GM12864 (cell line): ENCODE data around the gene TDRD7.
"Not testable (repeated sequence)": the region's sequence is repeated elsewhere in the genome, so short reads cannot be mapped to it uniquely, and the experiment has no call there.

ENCODE experiments used
- DNase-seq: peaks from one replicate; pipeline ENCODE4 v3.0.0-alpha.2; 2011; ENCODE audit warnings: low read depth
- H3K4me3 ChIP-seq: 2 replicates; pipeline ENCODE4 v1.5.1; 2011; ENCODE audit warnings: mild to moderate bottlenecking, low read depth, low read length, control low read depth
- CTCF ChIP-seq: IDR thresholded peaks from 2 replicates; pipeline ENCODE4 v1.5.1; 2011; ENCODE audit warnings: low read depth, mild to moderate bottlenecking, moderate library complexity, low read length, control low read depth, inconsistent platforms; ENCODE audit errors: missing control alignments

TDRD7 gene

DNA sequence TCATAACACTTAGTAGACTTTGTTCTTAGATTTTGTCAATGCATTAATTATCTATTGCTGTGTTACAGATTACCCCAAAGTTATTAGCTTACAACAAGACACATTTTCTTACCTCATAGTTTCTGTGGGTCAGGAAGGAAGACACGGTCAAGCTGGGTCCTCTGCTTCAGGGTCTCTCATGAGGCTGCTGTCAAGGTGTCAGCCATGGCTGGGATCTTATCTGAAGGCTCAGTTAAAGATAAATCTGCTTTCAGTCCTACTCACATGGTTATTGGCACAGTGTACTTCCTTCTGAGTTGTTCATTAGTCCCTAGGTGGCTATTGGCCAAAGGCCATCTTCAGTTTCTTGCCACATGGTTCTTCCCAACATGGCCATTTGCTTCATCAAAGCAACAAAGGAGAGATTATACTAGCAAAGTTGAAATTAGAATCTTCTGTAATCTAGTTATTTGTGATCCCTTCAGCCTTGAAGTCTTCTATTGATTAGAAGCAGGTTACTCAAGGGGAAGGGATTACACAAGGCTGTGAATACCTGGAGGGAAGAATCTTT is 25.2 kb downstream of the TDRD7 start:
- no peak overlapping the region for H3K4me3 ChIP-seq
- no peak for DNase-seq
- TF ChIP-seq CTCF = no peak

DNA sequence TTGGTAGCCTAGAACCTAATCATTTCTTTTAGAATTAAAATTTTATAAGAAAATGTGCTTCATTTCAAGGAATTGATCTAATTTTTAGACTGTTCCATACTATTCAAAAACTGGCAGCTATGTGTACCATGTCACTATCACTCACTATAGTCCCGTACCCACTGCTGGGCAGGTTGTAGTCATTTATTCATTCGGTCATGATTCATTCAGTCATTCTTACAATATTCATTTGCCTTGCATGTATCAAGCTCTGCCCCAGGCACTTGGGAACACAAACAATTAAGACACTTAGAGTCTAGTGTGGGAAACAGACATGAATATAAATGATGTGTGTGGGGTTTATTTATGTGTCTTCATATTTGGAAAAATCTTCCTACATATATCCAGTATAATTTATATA is 26.4 kb downstream of the TDRD7 start:
- DNase-seq = no peak
- H3K4me3 ChIP-seq = no peak overlapping the region
- TF ChIP-seq CTCF = no peak

DNA sequence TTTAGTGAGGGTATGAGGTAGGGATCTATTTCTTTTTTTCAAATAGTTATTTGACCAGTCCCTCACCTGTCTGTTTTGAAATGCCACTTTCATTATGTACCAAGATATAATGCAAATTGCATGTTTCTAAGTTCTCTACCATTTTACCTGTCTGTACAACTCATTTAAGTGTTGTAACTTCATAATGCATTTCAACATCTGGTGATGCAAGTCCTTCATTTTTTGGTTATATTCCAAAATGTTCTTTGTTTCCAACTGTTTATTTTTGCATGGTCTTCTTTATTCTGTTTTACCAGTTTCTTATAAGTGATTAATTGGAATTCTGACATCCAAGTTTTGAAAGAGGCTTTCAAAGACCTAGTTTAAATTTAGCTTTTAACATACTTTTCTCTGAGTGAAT is 26.8 kb downstream of the TDRD7 start:
- TF ChIP-seq CTCF = no peak
- no peak for DNase-seq
- H3K4me3 ChIP-seq = no peak overlapping the region

- no peak for TF ChIP-seq CTCF
- no peak for DNase-seq
- no peak overlapping the region for H3K4me3 ChIP-seq
Measured at GRCh38 chr9:97440160-97440559, 28.3 kb downstream of the TDRD7 start.

DNA sequence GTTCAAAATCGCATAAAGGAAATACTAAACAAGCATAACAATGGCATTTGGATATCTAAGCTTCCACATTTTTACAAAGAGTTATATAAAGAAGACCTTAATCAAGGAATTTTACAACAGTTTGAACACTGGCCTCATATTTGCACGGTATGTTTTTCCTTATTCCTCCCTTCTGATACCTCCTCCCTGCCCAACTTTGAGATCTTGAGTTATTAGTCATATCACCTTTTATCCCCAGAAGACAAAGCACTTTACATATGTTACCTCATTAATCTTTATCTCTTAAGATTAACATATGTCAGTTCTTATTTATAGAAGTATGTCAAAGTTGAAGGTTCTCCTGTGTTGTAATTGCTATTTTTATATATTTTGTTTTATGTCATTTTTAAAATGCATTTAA is 29.8 kb downstream of the TDRD7 start:
- no peak for TF ChIP-seq CTCF
- DNase-seq = no peak
- no peak overlapping the region for H3K4me3 ChIP-seq

DNA sequence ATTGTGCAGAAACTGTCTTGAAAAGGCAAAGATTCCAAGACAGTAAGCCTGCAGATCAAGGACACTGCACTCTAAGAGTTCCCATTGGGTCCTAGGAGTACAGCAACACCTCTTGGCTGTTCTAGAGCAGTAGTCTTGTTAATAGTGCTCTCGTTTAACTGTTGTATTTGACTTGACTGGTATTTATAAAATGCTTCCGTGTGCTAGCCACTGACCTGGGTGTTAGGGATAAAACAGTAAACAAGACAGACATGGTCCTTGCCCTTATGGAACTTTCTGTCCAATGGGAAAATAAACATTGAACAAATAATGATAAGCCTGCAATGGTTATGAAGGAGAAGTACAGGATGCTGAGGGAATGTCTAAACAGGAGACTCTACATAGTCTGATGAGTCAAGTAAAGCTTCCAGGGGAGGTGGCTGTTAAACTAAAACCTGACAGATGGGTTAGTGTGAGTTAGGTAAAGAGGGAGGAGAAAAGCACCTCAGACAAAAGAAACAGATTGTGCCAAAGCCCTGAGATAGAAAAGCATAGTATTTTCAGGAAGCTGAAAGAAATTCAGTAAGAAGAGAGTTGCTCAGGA is 33.3 kb downstream of the TDRD7 start:
- H3K4me3 ChIP-seq = no peak overlapping the region
- no peak for TF ChIP-seq CTCF
- no peak for DNase-seq

DNA sequence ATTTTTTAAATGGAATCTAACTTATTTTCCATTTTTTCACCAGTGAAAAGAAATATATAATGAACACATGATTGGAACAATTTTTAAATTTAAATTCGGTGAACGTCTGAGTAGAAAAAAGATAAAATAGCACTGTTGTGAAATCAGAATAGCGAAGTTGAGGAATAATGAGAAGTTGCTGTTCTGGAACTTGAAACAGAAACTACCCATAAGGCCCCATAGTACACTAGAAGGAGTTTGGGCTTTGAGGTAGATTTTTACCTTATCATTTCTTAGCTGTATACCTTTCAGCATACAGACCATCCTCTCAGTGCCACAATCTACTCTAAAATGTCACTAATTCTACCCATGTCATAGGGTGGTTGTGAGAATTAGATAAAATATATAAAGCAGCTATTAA is 35.1 kb downstream of the TDRD7 start:
- TF ChIP-seq CTCF = no peak
- no peak for DNase-seq
- H3K4me3 ChIP-seq = no peak overlapping the region

GRCh38 chr9:97453573-97453972 is 41.7 kb downstream of the TDRD7 start:
- not testable (repeated sequence) for DNase-seq, H3K4me3 ChIP-seq

GRCh38 chr9:97456841-97457240 is 44.9 kb downstream of the TDRD7 start:
- DNase-seq, H3K4me3 ChIP-seq: not testable (repeated sequence)
